Neuronal stem cell (in vitro differentiated cells): ENCODE data around the gene CEP152.

Source experiments
- DNase-seq: peaks from one replicate; pipeline ENCODE4 v3.0.0-alpha.2; 2013; ENCODE audit warnings: low spot score
- H2AFZ ChIP-seq: one replicate; pipeline ENCODE4 v1.6.1; 2013; ENCODE audit warnings: mild to moderate bottlenecking, low read length, inconsistent platforms
- H2AK5ac ChIP-seq: 2 replicates; pipeline ENCODE4 v1.6.1; 2013; ENCODE audit warnings: low read depth, mild to moderate bottlenecking, inconsistent platforms, low read length, moderate library complexity, mixed read lengths
- H2BK120ac ChIP-seq: 2 replicates; pipeline ENCODE4 v1.6.1; 2013; ENCODE audit warnings: low read depth, mild to moderate bottlenecking, inconsistent platforms, low read length, moderate library complexity, mixed read lengths
- H2BK12ac ChIP-seq: one replicate; pipeline ENCODE4 v1.6.1; 2013; ENCODE audit warnings: low read length, inconsistent platforms
- H2BK15ac ChIP-seq: 2 replicates; pipeline ENCODE4 v1.6.1; 2013; ENCODE audit warnings: mild to moderate bottlenecking, low read length, inconsistent platforms, mixed read lengths
- H2BK5ac ChIP-seq: one replicate; pipeline ENCODE4 v1.6.1; 2013; ENCODE audit warnings: inconsistent platforms, mild to moderate bottlenecking, low read length, moderate library complexity
- H3K14ac ChIP-seq: one replicate; pipeline ENCODE4 v1.6.1; 2013; ENCODE audit warnings: low read length, inconsistent platforms
- H3K18ac ChIP-seq: 2 replicates; pipeline ENCODE4 v1.6.1; 2013; ENCODE audit warnings: low read length, inconsistent platforms
- H3K23ac ChIP-seq: 2 replicates; pipeline ENCODE4 v1.6.1; 2013; ENCODE audit warnings: low read depth, mild to moderate bottlenecking, mixed read lengths, low read length, inconsistent platforms; ENCODE audit not compliant: poor library complexity
- H3K27ac ChIP-seq: replicated peaks from 3 replicates; pipeline ENCODE4 v1.5.1; 2013; ENCODE audit warnings: low read length, inconsistent platforms
- H3K27me3 ChIP-seq, 3 experiments: 2 replicates each; pipeline ENCODE4 v1.6.1; 2013; ENCODE audit warnings: low read length in 3 of 3, mild to moderate bottlenecking in 2 of 3, inconsistent platforms in 1 of 3, low read depth in 1 of 3, mixed read lengths in 1 of 3, moderate library complexity in 1 of 3; ENCODE audit not compliant: control insufficient read depth in 3 of 3, insufficient read depth in 3 of 3
- H3K36me3 ChIP-seq, 2 donors: replicated peaks in 1 of 2; 2 replicates each; pipeline ENCODE4 v1.6.1; 2013; ENCODE audit warnings: low read length in 2 of 2; ENCODE audit not compliant: control insufficient read depth in 2 of 2, insufficient read depth in 2 of 2
- H3K4ac ChIP-seq: 2 replicates; pipeline ENCODE4 v1.6.1; 2013; ENCODE audit warnings: inconsistent platforms, mild to moderate bottlenecking, low read length, moderate library complexity
- H3K4me1 ChIP-seq, 2 donors: 1 replicate in 1 of 2; 2 replicates in 1 of 2; pipeline ENCODE4 v1.6.1; 2013; ENCODE audit warnings: low read length in 2 of 2, low read depth in 1 of 2; ENCODE audit not compliant: control insufficient read depth in 2 of 2, insufficient read depth in 1 of 2
- H3K4me2 ChIP-seq: one replicate; pipeline ENCODE4 v1.6.1; 2013; ENCODE audit warnings: mild to moderate bottlenecking, low read length, inconsistent platforms; ENCODE audit not compliant: insufficient read depth, poor library complexity, severe bottlenecking
- H3K4me3 ChIP-seq, 2 donors: 2 replicates each; pipeline ENCODE4 v1.5.1; 2013; ENCODE audit warnings: low read length in 2 of 2, mild to moderate bottlenecking in 2 of 2, inconsistent platforms in 1 of 2, moderate library complexity in 1 of 2
- H3K79me1 ChIP-seq: one replicate; pipeline ENCODE4 v1.6.1; 2013; ENCODE audit warnings: low read depth, mild to moderate bottlenecking, inconsistent platforms, low read length, moderate library complexity
- H3K9ac ChIP-seq: one replicate; pipeline ENCODE4 v1.6.1; 2013; ENCODE audit warnings: mild to moderate bottlenecking, low read depth, low read length, inconsistent platforms; ENCODE audit not compliant: poor library complexity
- H3K9me3 ChIP-seq, 2 donors: replicated peaks in 1 of 2; 2 replicates each; pipeline versions ENCODE3 to v1.6.1; 2013; ENCODE audit warnings: low read length in 2 of 2, mild to moderate bottlenecking in 2 of 2, inconsistent platforms in 1 of 2, low read depth in 1 of 2, mixed read lengths in 1 of 2, moderate library complexity in 1 of 2; ENCODE audit not compliant: control insufficient read depth in 2 of 2, insufficient read depth in 1 of 2
- H4K8ac ChIP-seq: one replicate; pipeline ENCODE4 v1.6.1; 2013; ENCODE audit warnings: low read depth, mild to moderate bottlenecking, inconsistent platforms, low read length, moderate library complexity
- H4K91ac ChIP-seq: one replicate; pipeline ENCODE4 v1.6.1; 2013; ENCODE audit warnings: low read length, low read depth, mild to moderate bottlenecking, inconsistent platforms; ENCODE audit not compliant: poor library complexity
- whole genome bisulfite sequencing, 2 donors: extraction: QIAGEN DNeasy Blood & Tissue Kit; methylation state at CpG; one replicate each; pipeline ENCODE4 v1.1.7; 2013; ENCODE audit warnings: missing lambda C conversion rate in 2 of 2, mixed read lengths in 1 of 2; ENCODE audit not compliant: insufficient read length in 2 of 2, insufficient replicate concordance in 1 of 2; ENCODE audit errors: extremely low coverage in 2 of 2; 5-methylcytosine and 5-hydroxymethylcytosine counted together

The CEP152 gene

GRCh38 chr15:48688493-48688892, 122.4 kb downstream of the CEP152 start:
- H2BK12ac ChIP-seq = no peak overlapping the region
- H2BK5ac ChIP-seq = no peak overlapping the region
- H3K4me1 ChIP-seq = no peaks in the 10 kb centered on the region
- H2BK120ac ChIP-seq = no peak overlapping the region
- no peak overlapping the region for H2BK15ac ChIP-seq
- no peak overlapping the region for H2AK5ac ChIP-seq
- DNase-seq = no peak
- peaks cover 0 to 5% of the 10 kb centered on the region in 2 donors for H3K9me3 ChIP-seq
- H2AFZ ChIP-seq = no peak overlapping the region
- H4K8ac ChIP-seq = no peak overlapping the region
- no peak overlapping the region for H3K23ac ChIP-seq
- no CpG with 5 or more reads among the region's 2 CpGs for WGBS, 2 donors
- H3K27me3 ChIP-seq = no peaks in the 10 kb centered on the region
- no peak overlapping the region for H3K18ac ChIP-seq
- no peak overlapping the region for H3K4me2 ChIP-seq
- H3K9ac ChIP-seq = no peak overlapping the region
- H3K27ac ChIP-seq = no peak overlapping the region
- no peak overlapping the region for H3K4me3 ChIP-seq
- H3K36me3 ChIP-seq = no peaks in the 10 kb centered on the region
- H4K91ac ChIP-seq = no peak overlapping the region
- no peak overlapping the region for H3K4ac ChIP-seq
- H3K14ac ChIP-seq = no peak overlapping the region
- no peaks in the 10 kb centered on the region for H3K79me1 ChIP-seq
